ENCODE measurements around the gene STIM1.

The STIM1 gene

DNA sequence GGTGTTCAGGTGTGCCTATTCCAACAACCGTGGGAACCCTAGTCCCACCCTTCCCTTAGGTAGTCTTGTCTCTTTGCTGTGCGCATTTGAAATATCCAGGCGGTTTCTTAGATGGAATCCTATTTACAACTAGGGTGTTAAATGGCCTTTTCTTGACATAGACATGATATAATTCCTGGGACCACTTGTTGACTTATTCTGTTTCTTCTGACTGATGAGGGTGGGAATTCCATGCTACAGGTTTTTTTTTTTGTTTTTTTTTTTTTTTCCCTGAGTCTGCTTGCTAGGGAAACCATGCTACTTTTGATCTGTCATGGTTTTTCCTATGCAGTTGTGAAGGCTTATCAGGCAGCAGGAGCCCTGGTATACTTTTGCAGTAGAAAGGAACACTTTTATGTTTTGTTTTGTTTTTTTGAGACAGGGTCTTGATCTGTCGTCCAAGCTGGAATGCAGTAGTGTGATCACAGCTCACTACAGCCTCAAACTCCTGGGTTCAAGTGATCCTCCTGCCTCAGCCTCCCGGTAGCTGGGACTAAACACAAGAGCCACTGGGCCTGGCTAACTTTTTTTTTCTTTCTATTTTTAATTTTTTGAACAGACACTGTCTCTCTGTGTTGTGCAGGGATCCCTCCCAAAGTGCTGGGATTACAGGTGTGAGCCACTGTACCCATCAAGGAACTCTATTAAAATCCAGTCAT is 1.5 kb downstream of the STIM1 start:
- TF ChIP-seq GATA3 (IDR thresholded peaks at IDR 0.05; ENCODE audit: low read depth, low read length) (no peak), GATA2 (IDR thresholded peaks at IDR 0.05; ENCODE audit: low read depth, low read length) (no peak)

DNA sequence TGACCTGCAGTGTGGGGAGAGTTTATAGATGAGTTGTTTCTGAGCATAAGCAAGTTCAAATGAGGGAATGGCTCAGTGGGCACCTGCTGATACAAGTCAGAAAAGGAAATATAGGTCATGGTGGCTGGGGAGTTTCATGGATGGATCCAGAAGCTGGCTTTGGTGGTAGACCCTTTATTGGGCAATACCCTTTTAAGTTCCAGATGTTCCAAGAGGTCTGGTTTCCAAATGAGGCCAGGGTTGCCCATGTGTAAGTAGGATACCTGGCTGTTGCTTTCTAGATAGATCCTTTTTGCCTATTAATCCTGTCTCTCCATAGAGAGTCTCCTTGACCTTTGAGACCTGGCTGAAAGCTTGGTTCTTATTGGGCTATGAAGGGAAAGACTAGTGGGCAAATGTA is 2.2 kb downstream of the STIM1 start:
- TF ChIP-seq GATA2 (IDR thresholded peaks at IDR 0.05; ENCODE audit: low read depth, low read length) (no peak), GATA3 (IDR thresholded peaks at IDR 0.05; ENCODE audit: low read depth, low read length) (no peak)

DNA sequence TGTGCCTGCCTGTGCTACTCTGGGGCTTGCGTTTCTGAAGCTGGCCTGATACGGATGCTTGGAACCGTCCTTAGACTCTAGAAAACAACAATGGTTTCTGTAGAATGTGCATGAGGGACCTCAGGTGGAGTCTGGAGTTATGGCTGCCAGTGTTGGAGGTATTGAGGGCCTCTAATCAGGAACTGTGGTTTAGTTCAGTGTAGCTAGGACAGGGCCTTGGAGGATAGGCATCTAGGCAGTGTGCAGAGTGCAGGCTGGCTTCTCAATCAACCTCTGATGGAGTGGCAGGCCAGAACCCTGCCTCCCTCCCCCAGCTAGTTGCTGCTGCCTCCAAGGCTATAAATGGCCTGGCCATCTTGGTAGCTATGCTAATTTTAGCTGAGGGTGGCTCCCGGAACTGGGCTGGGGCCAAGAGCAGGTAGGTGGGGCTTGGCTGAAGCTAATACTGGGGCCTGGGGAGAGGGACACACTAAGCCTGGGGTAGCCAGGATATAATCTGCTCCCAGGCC is 4.0 kb downstream of the STIM1 start:
- TF ChIP-seq GATA2 (IDR thresholded peaks at IDR 0.05; ENCODE audit: low read depth, low read length) (no peak), GATA3 (IDR thresholded peaks at IDR 0.05; ENCODE audit: low read depth, low read length) (no peak)

DNA sequence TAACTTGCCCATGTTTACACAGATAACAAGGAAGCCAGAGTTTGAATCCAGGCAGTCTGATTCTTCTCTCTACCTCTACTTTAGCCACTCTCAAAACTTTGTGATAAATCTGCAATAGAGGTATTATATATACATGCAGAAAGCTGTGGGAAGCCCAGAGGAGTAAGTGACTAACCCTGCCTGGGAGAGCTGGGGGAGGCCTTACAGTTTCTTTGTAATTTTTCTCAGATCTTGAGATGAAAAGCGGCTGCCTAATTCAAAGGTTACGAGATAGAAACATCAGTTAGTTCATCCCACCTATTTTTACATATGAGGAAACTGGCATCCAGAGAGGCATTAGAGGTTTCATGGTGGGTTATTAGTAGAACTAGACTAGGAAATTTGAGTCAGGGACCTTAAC is 4.9 kb downstream of the STIM1 start:
- TF ChIP-seq GATA3 (IDR thresholded peaks at IDR 0.05; ENCODE audit: low read depth, low read length), result no peak
- TF ChIP-seq GATA2 (IDR thresholded peaks at IDR 0.05; ENCODE audit: low read depth, low read length), result no peak

DNA sequence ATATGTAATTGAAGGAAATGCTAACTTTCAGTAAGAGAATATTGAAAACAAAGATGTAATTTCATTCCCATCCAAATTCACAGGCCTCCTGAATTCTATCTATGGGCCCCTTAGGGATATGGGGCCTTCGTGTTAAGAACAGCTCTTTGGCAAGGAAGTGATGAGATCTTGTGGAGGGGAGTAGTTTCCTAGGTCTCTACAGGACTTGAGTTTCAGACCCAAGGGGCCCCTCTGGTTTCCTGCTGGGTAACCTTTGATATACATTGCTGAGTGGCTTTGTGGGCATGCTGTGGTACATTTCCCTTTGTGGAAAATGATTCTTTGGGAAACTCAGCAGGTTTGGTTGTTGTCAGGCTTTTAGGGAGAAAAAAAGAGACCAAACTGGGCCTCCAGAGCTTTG is 6.2 kb downstream of the STIM1 start:
- TF ChIP-seq GATA3 (IDR thresholded peaks at IDR 0.05; ENCODE audit: low read depth, low read length) (no peak), GATA2 (IDR thresholded peaks at IDR 0.05; ENCODE audit: low read depth, low read length) (no peak)

DNA sequence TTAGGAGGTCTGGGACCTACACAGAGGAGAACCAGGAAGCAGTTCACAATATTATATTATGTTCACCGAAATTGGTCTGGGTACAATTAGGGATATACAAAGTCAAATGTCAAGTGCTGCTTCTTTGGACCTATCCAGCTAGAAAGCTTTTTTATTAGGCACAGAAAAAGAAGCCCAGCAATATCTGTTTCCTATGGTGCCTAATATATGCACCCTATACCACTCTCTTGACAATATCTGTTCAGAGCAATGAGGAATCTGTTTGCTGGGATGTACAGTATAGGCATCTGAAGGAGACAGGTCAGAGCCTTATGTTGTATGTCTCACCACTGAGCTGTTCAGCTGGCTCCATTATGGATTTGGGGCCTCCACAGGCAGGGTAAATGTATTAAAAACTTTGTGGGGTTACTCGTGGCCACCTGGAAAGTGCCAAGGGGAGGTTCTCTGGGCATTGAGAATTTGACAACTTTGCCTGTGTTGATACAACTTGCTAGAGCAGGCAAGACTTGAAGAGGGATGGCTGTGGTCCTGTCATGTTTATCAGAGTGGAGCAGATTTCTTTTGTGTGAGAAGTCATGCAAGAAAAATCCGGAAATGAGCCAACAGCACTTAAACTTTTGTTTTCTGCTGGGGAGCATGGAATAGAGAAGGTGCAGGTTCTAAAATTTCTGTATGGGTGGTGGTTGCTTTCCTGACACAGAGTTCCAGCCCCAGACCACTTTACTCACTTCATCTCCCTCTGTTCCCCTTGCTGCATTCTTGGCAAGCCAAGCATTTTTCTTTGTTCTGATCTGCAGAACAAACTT is 10.1 kb downstream of the STIM1 start:
- TF ChIP-seq GATA2 (IDR thresholded peaks at IDR 0.05; ENCODE audit: low read depth, low read length), result no peak
- no peak for TF ChIP-seq GATA3 (IDR thresholded peaks at IDR 0.05; ENCODE audit: low read depth, low read length)

DNA sequence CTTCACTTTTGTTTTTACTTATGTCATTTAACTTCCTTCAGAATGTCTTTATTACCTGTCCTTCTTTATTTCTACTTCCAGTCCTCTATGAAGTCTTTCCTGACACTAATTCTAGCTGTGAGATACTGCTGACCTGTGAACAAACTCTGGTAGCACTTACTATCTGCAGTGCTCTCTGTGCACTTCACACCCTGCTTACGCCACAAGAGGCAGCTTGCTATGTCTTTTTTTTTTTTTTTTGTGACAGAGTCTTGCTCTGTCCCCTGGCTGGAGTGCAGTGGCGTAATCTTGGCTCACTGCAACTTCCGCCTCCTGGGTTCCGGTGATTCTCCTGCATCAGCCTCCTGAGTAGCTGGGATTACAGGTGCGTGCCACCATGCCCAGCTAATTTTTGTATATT is 10.7 kb downstream of the STIM1 start:
- no peak for TF ChIP-seq GATA2 (IDR thresholded peaks at IDR 0.05; ENCODE audit: low read depth, low read length)
- no peak for TF ChIP-seq GATA3 (IDR thresholded peaks at IDR 0.05; ENCODE audit: low read depth, low read length)

DNA sequence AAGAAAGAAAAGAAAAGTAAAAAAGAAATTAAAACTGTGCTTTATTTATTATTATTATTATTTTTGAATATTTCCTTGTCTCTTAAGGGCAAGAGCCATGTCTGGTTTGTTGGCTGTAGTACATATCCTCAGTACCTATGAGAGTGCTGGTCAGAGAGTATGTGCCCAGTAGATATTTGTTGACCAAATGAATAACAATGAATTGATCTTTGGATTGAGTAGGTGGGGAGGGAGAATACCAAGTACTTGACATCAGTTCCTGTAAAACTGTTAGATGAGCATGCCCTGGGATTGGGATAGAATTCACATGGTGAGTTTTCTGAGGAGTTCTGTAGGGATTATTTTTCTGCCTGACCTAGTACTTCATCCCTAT is 11.4 kb downstream of the STIM1 start:
- TF ChIP-seq GATA2 (IDR thresholded peaks at IDR 0.05; ENCODE audit: low read depth, low read length) (no peak), GATA3 (IDR thresholded peaks at IDR 0.05; ENCODE audit: low read depth, low read length) (no peak)

DNA sequence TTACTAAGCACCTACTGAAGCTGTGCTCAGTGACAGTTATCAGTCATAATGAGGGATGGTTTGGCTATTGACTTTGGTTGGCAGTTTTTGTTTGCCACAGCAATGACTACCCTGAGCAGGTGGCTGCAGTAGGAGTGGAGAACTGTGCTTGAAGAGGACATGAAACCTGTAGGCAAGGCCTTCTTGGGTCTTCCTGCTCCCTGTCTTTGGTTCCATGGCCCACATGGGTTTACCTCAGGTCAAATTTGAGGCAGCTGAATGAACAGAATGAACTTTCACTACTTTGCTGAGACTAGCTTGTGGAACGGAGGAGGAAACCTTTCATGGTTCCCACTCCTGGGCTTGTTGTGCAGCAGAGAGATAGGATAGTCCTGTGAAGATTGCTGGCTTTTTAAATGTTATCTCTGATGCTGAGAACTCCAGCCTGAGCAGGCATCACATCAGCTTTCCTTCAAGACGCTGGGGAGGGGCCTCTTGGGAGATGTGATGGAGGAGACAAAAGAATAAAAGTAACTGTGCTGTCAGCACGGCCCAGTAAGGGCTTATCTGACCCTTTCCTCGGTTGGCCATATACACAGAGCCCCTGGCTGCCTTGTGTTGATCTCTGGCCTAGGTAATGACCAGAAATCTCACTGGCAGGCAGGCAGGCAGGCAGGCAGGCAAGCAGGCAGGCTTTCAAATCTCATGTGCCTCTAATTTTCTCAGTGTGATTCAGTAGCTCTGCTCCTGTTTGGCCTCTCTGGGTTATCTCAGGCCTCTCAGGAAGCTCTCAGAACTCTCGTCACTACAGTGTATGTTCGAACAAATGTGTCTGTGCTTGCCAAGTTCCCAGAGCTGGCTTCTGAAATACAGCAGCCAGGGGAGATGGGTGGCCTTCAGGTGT is 12.0 kb downstream of the STIM1 start:
- TF ChIP-seq GATA2 (IDR thresholded peaks at IDR 0.05; ENCODE audit: low read depth, low read length), result no peak
- no peak for TF ChIP-seq GATA3 (IDR thresholded peaks at IDR 0.05; ENCODE audit: low read depth, low read length)

DNA sequence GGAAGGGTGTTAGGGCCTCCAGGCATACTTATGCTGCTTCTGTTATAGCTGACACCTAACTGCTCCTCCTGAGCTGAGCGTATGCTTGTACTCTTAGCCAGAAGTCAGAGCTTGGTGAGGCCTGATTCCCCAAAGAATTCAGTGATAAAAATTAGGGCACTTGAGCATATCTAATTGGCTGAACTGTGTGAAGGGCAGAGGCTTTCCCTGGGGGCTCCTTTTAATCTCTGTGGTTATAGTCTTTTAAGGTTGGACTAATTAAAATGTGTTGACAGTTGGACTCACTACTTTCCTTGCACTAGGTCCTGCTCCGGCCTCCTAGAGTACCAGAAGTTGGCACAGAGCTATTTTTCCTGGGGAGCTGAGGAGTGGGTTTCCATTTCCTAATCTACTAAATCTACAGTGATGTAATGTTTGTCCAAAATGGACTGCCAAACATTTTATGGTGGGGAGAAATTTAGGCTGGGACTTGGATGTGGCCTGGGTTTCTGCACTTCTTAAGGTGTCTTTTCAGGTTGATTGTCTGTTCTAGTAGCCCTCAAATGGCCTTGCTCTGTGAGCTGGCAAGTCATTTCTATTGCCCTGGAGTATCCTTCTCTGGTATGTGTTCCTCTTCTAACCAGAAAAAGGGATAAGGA is 18.4 kb downstream of the STIM1 start:
- no peak for TF ChIP-seq GATA3 (IDR thresholded peaks at IDR 0.05; ENCODE audit: low read depth, low read length)
- no peak for TF ChIP-seq GATA2 (IDR thresholded peaks at IDR 0.05; ENCODE audit: low read depth, low read length)

DNA sequence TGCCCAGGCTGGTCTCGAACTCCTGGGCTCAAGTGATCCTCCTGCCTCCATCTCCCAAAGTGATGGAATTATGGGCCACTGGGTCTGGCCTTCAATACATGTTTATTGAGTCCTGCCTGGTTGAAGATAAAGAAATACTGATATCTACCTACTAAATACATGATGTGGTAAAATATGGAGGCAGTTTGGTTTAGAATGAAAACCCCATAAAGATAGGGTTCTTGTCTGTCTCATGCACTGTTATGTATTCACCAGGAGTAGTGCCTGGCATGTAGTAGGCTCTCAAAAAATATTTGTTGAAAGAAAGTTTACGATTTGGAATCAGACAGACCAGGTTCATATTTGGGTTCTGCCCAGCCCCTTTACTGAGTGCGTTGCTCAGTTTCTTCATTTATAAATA is 21.1 kb downstream of the STIM1 start:
- TF ChIP-seq GATA3 (IDR thresholded peaks at IDR 0.05; ENCODE audit: low read depth, low read length), result no peak
- no peak for TF ChIP-seq GATA2 (IDR thresholded peaks at IDR 0.05; ENCODE audit: low read depth, low read length)

DNA sequence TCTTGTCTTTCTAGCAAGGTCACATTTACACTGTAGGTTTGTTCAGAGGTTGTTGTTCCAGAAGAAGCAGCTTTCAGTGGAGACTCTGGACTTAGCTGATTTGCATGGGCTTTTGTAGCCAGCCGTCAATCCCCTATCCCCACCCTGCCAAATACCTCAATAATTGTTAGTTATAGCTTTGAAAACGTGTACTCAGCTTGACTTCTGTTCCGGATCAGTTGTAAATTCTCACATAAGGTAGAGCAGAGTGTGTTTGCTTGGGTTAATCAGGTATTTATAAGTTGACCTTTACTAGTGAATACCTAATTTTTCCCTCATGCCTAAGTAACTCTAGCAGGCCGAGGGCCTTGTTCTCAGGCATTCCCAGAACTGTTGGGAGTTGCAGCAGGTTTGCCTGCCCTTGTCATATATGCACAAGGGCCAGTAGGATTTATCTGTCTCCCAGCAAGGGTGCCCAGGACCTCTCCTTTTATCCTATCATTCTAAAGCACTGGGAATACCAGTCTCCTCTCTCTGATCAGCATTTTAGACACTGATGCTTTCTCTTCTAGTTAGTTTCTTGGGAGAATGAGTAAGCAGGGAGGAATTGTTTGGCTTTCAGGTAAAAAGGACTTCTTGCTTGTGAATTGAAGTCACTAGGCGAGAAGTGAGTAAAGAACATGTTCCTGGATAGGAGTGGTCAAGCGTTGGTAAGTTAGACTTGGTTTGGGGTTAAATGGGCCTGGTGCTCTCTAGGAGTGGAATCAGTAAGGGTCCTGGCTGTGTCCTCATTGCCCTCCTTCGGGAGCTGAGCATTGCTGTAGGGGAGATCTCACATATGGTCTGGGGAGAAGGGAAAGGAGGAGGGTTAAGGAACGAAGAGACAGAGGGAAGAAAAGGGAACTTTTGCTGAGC is 22.1 kb downstream of the STIM1 start:
- TF ChIP-seq GATA2 (IDR thresholded peaks at IDR 0.05; ENCODE audit: low read depth, low read length) (no peak), GATA3 (IDR thresholded peaks at IDR 0.05; ENCODE audit: low read depth, low read length) (no peak)

DNA sequence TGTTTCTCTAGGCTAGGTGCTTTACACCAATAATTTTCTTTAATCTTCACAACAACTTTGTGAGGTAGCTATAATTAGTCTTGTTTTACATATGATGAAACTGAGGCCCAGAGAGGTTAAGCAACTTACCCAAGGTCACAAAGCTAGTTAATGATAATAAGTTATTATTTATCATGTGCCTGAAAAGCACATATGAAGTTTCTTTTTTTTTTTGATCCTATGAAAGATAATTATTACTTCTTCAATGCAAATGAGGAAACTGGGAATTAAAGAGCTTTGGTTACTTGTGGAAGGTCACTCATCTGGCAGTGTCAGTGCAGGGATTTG is 22.8 kb downstream of the STIM1 start:
- TF ChIP-seq GATA3 (IDR thresholded peaks at IDR 0.05; ENCODE audit: low read depth, low read length), result no peak
- no peak for TF ChIP-seq GATA2 (IDR thresholded peaks at IDR 0.05; ENCODE audit: low read depth, low read length)
